PFSK-1 (cell line): ENCODE data around the gene ZNF732.

Experiments
- FOXP2 ChIP-seq: optimal IDR thresholded peaks from 2 replicates; pipeline ENCODE3; 2011; ENCODE audit warnings: borderline replicate concordance, control low read depth, inconsistent platforms; ENCODE audit not compliant: insufficient read depth; ENCODE audit errors: extremely low read length, extremely low read depth
- POLR2AphosphoS5 ChIP-seq: IDR thresholded peaks from 2 replicates; pipeline ENCODE4 v1.6.1; 2012; ENCODE audit warnings: low read depth, mild to moderate bottlenecking, control low read depth, low read length, moderate library complexity
- REST ChIP-seq, 2 experiments: IDR thresholded peaks; 2 replicates each; pipeline versions ENCODE4 v1.6.1 to v1.8.0; 2011 to 2012; ENCODE audit warnings: low read depth in 2 of 2, low read length in 2 of 2, control low read depth in 1 of 2, inconsistent platforms in 1 of 2, mild to moderate bottlenecking in 1 of 2, moderate library complexity in 1 of 2; ENCODE audit not compliant: insufficient read depth in 1 of 2
- SIN3A ChIP-seq: IDR thresholded peaks from 2 replicates; pipeline ENCODE4 v1.6.1; 2012; ENCODE audit warnings: mild to moderate bottlenecking, low read length, moderate library complexity, borderline replicate concordance; ENCODE audit not compliant: insufficient read depth
- TAF1 ChIP-seq: IDR thresholded peaks from 2 replicates; pipeline ENCODE4 v1.6.1; 2012; ENCODE audit warnings: low read length, control low read depth, borderline replicate concordance; ENCODE audit not compliant: insufficient read depth

ZNF732 gene

GRCh38 chr4:242121-242848 lies 63.0 kb downstream of the ZNF732 start:
- TF ChIP-seq POLR2AphosphoS5: no peak
- no peak for TF ChIP-seq FOXP2
- no peak for TF ChIP-seq TAF1
- no peak for TF ChIP-seq SIN3A

GRCh38 chr4:236028-236427 lies 69.2 kb downstream of the ZNF732 start:
- no peak for TF ChIP-seq REST (IDR thresholded peaks at IDR 0.05; ENCODE audit: insufficient read depth in 1 of 2, low read depth in 2 of 2, low read length in 2 of 2)
- no peak for TF ChIP-seq FOXP2

DNA sequence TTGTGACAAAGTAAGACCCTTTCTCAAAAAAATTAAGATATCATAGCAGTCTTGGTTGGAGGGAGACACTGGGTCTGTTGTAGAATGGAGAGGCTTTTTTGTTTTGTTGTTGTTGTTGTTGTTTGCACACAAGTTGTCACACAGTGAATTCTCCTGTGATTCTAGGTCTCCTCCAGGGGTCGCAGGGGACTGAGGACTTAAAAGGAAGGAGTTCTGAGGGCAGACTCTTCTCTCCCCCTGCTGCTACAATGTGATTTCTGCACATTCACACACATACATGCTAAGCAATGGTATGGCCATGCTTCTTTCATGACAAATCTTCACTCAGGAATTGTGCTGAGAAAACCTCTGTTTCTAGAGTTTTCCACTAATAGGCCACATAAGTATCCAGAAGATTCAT lies 71.1 kb downstream of the ZNF732 start:
- TF ChIP-seq SIN3A (no peak), REST (IDR thresholded peaks at IDR 0.05; ENCODE audit: insufficient read depth in 1 of 2, low read depth in 2 of 2, low read length in 2 of 2) (no peak), TAF1 (no peak), POLR2AphosphoS5 (no peak), FOXP2 (no peak)

DNA sequence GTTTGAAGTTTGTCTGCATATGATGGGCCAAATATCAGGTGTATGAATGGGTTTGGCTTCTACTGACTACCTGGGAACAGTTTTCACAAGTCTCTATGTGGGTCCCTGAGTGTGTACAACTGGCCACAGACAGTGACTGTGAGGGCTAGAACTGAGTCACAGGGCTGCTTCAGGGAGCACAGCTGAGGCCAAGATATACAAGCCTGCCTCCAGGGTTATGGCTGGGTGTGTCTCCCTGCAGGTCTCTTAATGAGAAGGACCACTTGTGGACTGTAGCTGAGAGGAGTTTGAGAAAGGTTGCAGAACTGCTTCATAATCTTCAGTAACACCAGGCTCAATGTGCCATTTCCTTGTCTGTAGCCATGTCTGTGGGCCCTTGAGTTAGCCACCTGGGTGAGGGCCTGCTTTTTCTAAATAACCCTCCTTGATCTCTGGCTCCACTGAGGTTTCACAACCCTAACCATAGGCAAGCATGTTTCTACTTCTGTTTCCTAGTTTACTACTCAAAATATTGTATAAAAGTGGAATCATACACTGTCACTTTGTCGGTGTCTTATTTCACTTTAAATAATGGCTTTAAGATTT lies 81.3 kb downstream of the ZNF732 start:
- no peak for TF ChIP-seq POLR2AphosphoS5
- TF ChIP-seq TAF1: no peak
- TF ChIP-seq FOXP2: no peak
- TF ChIP-seq REST (IDR thresholded peaks at IDR 0.05; ENCODE audit: insufficient read depth in 1 of 2, low read depth in 2 of 2, low read length in 2 of 2): no peak
- TF ChIP-seq SIN3A: no peak
